G401.6 (cell line): Measurements from ENCODE around the gene NTHL1.

Experiments
- FAIRE-seq: peaks from 2 replicates; lab custom pipeline; 2012; peaks lifted over from hg19 to GRCh38; lab: Jason Lieb, UNC

The NTHL1 gene

GRCh38 chr16:2083876-2084780 lies 36.5 kb upstream of the NTHL1 start:
- FAIRE-seq: no peak

DNA sequence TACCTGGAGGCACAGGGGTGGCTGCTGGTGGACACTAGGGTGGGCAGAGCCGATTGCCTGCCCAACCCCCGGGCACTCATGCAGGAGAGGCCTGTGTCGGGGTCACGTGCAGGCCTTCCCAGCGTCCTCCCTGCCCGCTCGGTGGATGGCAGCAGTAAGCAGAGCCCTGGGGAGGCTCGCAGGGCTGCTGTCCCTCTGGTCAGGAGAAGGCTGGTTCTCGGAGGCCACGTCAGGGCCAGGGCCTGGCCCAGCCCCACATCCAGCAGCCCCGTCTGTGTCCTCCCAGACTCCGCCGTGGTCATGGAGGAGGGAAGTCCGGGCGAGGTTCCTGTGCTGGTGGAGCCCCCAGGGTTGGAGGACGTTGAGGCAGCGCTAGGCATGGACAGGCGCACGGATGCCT lies 35.8 kb upstream of the NTHL1 start:
- FAIRE-seq: no peak

DNA sequence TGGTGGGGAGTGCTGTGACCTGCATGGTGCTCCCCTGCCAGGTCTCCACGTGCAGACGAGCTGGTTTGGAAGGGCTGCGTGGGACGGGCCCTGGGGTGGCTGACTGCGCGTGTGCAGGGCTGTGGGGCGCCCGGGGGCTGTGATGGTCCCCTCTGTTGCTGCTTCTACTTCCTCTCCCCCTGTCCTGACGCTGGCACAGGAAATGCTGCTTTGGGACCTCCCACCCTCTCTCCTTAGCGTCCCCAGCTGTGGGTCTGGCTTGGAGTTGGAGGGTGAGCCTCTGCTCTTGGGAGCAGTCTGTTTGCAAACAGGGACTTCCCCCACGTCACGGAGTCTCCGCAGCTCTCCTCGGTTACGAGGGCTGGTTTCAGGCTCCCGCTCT lies 35.3 kb upstream of the NTHL1 start:
- no peak for FAIRE-seq

DNA sequence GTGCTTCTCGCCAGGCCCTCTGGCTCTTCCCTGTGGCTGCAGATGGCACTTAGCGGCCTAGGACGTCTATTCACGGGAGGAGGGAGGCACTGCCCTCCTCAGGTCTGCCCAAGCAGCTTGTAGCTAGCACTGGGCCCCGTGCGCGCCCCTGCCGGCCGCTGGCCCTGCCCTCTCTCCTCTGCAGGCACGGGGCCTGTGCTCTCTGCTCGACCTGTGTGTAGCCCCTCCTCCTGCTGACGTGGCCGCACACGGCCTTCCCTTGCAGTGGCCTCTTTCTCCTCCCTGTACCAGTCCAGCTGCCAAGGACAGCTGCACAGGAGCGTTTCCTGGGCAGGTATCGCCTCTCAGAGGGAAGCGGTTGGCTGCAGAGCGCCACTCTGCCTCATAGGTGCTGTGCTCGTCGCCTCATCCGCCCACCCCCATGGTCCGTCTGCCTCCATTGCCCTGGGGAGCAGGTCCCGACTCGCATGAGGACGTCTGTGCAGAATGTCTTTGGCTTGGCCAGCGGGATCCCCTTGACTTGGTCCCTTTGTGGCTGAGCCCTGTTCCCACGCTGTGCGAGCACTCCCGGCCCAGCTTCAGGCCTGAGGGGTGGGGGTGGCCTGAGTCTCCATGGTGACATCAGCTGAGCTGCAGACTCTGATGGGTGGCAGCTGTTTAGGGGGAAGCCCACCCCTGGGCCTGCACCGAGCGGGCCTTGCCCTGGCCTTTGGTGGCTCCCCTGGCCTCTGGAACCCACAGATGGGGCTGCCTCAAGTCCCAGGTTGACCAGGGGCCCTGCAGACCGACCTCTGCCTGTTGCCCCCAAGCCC lies 34.7 kb upstream of the NTHL1 start:
- FAIRE-seq: no peak

GRCh38 chr16:2081201-2082084 lies 33.8 kb upstream of the NTHL1 start:
- FAIRE-seq: no peak

GRCh38 chr16:2079991-2080390 lies 32.4 kb upstream of the NTHL1 start:
- FAIRE-seq: no peak

GRCh38 chr16:2079311-2079800 lies 31.7 kb upstream of the NTHL1 start:
- FAIRE-seq: no peak

DNA sequence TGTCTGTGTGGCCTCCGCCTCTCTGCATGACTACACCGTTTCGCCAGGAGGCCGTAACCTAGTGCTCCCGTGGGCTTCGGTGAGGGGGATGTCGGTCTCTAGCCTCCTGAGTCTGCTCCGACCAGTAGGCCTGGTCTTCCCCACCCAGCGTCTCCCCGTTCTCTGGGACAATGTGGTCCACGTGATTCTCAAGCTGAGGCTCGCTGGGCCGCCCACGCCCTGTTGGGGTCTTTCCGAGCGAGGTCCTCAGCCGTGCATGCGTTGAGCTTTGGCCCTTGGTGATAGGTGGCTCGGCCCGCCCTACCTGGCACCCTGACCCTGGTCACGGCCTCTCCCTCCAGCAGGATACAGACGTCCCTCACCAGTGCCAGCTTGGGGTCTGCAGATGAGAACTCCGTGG lies 31.1 kb upstream of the NTHL1 start:
- no peak for FAIRE-seq

DNA sequence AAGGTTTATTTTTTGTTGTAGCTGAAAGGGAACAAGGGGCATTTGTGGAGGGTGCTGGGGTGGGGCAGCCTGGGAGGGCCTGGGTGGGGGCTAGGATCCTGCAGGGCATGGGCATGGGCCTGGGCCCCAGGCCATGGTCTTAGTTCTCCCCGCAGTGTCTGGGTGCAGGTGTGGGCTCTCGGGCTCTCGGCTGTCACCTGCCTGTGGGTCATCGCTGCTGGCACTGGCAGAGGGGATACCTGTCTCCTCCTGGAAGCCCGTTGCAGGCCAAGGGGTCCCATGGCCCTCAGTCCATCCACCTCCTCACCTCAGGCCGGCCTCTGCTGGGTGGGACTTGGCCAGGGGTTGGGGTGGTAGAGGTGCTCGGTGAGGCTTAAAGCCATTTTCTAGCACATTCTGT lies 30.5 kb upstream of the NTHL1 start:
- FAIRE-seq: no peak

- no peak for FAIRE-seq
These were observed 30.1 kb upstream of the NTHL1 start for GRCh38 chr16:2077696-2078095.

DNA sequence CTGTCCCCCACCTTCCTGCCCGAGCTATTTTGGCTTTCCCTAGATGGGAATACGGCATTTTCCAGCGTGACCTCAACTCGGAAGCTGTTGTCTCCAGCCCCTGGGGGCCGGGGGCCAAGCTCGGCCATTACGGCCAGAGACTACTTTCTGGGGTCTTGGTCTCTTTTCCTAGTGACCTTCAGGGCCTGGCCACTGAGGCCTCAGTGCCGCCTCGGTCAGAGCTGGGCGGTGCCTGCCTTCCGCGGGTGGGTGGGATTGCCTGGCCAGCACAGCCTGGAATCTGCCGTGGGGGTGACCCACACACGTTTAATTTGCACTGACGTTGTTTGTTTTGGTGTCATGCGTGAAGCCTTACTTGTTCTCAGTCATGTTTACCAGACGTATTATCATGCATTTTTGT lies 29.4 kb upstream of the NTHL1 start:
- no peak for FAIRE-seq

- FAIRE-seq: no peak
These were observed 28.6 kb upstream of the NTHL1 start for GRCh38 chr16:2076072-2076865.

DNA sequence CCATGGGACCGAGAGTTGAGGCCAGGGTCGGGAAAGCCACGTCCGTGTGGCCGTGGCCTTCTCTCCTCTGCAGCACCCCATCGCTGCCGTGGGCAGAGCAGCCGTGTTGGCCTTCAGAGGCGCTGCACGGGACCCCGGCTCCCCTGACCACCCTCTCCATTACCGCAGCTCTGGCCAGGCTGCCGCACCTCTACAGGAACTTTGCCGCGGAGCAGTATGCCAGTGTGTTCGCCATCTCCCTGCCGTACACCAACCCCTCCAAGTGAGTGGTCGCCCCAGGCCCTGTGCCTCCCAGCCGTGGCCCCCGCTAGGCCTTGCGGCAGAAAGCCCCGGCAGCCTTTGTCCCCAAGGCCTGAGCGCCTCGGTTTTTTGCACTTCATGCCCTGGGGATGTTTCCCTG lies 28.0 kb upstream of the NTHL1 start:
- FAIRE-seq: no peak

GRCh38 chr16:2074071-2074470 lies 26.4 kb upstream of the NTHL1 start:
- FAIRE-seq: no peak

GRCh38 chr16:2072926-2073325 lies 25.3 kb upstream of the NTHL1 start:
- FAIRE-seq: no peak

DNA sequence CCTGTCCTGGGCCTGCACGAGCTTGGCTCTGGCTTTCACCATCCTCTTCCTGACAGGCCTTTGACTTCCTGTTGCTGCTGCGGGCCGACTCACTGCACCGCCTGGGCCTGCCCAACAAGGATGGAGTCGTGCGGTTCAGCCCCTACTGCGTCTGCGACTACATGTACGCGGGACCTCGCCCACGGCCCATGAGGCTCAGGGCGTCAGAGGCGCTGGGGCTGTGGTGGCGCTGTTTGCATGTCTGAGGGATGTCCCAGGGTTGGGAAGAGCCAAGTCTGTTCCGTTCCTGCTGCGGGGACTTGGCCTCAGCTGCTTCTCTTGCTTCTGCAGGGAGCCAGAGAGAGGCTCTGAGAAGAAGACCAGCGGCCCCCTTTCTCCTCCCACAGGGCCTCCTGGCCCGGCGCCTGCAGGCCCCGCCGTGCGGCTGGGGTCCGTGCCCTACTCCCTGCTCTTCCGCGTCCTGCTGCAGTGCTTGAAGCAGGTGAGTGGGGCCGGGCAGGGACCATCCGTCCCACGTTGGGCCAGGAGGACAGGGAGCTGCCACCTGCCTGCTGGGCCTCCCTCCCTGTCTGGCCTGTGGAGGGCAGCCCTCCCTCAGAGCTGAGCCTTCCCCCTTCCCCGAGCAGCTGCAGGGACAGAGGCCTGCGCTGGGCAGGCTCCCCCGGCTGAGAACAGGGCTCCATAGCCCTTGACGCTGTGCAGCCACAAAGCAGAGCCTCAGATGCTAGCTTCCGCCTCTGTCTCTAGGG lies 24.0 kb upstream of the NTHL1 start:
- no peak for FAIRE-seq

- FAIRE-seq: no peak
These were observed 23.2 kb upstream of the NTHL1 start for GRCh38 chr16:2070576-2071453.

GRCh38 chr16:2066139-2066538 lies 18.5 kb upstream of the NTHL1 start:
- FAIRE-seq: no peak

DNA sequence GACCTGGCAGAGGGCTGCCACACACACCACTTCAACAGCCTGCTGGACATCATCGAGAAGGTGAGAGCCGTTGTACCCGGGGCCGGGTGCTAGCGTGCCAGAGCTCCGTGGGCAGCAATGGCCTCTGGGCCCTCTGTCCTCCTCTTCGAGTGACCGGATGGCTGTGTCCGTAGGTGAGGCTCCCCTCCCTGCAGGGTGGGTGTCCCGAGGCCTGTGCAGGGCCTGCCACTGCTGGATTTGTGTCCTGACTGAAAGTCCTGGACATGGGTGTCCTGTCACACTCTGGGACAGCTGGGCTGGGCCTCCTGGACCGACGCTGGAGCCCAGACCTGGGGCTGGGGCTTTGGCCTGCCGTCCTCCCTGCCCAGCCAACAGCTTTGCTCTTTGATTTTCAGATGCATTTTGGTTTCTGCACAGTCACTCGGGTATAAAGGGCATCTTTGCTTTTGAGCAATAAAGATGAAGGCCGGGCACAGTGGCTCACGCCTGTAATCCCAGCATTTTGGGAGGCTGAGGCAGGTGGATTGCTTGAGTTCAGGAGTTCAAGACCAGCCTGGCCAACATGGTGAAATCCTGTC lies 16.8 kb upstream of the NTHL1 start:
- FAIRE-seq: no peak
